GM20000 (cell line): ENCODE data around the gene EYA3.

ENCODE experiments used
- DNase-seq: peaks from one replicate; pipeline ENCODE4 v3.0.0; 2012; ENCODE audit warnings: low spot score
- CTCF ChIP-seq: IDR thresholded peaks from 2 replicates; pipeline ENCODE4 v1.5.1; 2012; ENCODE audit warnings: mild to moderate bottlenecking, control low read depth; ENCODE audit errors: extremely low read depth, missing control alignments

The EYA3 gene

GRCh38 chr1:28085129-28085528 lies 3.3 kb downstream of the EYA3 start:
- DNase-seq = no peak
- no peak for TF ChIP-seq CTCF

GRCh38 chr1:28083876-28084275 lies 4.5 kb downstream of the EYA3 start:
- DNase-seq = no peak
- no peak for TF ChIP-seq CTCF

- DNase-seq = no peak
- no peak for TF ChIP-seq CTCF
Measured at GRCh38 chr1:28078680-28079626, 9.5 kb downstream of the EYA3 start.

- DNase-seq = no peak
- TF ChIP-seq CTCF = no peak
Measured at GRCh38 chr1:28078262-28078661, 10.1 kb downstream of the EYA3 start.

GRCh38 chr1:28074892-28075511 lies 13.4 kb downstream of the EYA3 start:
- no peak for TF ChIP-seq CTCF

GRCh38 chr1:28073867-28074266 lies 14.5 kb downstream of the EYA3 start:
- no peak for DNase-seq
- no peak for TF ChIP-seq CTCF

More at GRCh38 chr1:28074892-28075511, 13.4 kb downstream of the EYA3 start:
- DNase-seq = no peak

GRCh38 chr1:28071813-28072212 lies 16.6 kb downstream of the EYA3 start:
- no peak for DNase-seq
- no peak for TF ChIP-seq CTCF
